Choroid plexus epithelial cell (primary cell): ENCODE data around the gene CHIT1.

Source experiments
- DNase-seq: peaks from one replicate; pipeline ENCODE4 v3.0.0-alpha.2; 2010; ENCODE audit warnings: low read depth
- H3K4me3 ChIP-seq: 2 replicates; pipeline ENCODE4 v1.5.1; 2011; ENCODE audit warnings: low read depth, mild to moderate bottlenecking, control low read depth, low read length, moderate library complexity
- TF ChIP-seq, protein P1 (sequence below): conservative IDR thresholded peaks from 2 replicates; pipeline ENCODE4 v1.5.1; 2011; ENCODE audit warnings: low read depth, mild to moderate bottlenecking, control low read depth, inconsistent platforms, low read length, moderate library complexity

Gene CHIT1

DNA sequence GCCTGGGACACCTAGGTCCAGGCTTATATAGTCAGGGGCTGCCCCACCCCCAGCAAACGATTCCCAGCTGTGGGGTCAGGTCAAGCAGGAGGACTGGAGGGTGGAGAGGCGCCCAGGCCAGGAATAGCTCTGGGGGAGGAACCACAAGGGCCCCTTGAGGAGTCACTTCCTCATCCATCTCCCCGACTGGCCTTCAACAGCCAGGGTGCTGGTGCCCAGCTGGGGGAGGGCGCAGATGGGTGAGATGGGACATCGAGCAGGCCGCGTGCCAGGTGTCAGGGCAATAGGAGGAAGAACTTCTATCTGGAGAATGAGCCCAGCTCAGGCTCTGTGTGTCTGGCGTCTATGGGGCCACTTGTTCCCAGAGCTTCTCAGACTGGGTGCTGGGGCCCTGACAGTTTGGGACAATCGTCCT is 53.6 kb downstream of the CHIT1 start:
- TF ChIP-seq, protein P1, sequence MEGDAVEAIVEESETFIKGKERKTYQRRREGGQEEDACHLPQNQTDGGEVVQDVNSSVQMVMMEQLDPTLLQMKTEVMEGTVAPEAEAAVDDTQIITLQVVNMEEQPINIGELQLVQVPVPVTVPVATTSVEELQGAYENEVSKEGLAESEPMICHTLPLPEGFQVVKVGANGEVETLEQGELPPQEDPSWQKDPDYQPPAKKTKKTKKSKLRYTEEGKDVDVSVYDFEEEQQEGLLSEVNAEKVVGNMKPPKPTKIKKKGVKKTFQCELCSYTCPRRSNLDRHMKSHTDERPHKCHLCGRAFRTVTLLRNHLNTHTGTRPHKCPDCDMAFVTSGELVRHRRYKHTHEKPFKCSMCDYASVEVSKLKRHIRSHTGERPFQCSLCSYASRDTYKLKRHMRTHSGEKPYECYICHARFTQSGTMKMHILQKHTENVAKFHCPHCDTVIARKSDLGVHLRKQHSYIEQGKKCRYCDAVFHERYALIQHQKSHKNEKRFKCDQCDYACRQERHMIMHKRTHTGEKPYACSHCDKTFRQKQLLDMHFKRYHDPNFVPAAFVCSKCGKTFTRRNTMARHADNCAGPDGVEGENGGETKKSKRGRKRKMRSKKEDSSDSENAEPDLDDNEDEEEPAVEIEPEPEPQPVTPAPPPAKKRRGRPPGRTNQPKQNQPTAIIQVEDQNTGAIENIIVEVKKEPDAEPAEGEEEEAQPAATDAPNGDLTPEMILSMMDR: no peak
- no peak overlapping the region for H3K4me3 ChIP-seq
- DNase-seq: no peak

DNA sequence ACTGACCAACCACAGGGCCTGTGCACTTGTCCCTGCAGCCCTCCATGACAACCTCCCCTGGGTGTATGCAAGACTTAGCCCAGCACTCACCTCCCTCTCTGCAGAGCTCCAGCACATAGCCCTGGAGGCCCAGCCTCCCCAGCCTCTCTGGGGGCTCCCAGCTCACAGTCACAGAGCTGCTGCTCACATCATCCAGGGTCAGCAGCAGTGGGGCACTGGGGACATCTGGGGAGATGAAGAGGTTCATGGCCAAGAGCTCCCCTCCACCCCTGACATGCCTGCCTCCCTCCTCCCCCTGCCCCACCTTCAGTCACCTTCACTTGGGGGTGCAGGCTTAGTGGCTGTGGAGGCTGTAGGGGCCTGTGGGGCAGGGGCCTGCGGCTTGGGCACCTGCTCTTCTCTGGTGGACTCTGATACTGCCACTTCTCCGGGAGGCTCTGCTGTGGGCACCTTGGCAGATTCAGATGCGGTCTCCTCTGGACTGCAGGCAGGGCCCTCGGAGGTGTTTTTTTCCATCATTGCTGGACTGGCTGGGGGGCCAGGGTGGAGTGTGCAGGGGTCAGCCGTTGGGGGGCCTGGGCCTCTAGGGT is 54.1 kb downstream of the CHIT1 start, which contains the start of gene MYBPH:
Gene MYBPH (minus strand): TSS at position 590 of the 590 bp plus-strand sequence. CDS start 71 bp downstream, at position 519.
- DNase-seq: no peak
- TF ChIP-seq, protein P1: no peak

DNA sequence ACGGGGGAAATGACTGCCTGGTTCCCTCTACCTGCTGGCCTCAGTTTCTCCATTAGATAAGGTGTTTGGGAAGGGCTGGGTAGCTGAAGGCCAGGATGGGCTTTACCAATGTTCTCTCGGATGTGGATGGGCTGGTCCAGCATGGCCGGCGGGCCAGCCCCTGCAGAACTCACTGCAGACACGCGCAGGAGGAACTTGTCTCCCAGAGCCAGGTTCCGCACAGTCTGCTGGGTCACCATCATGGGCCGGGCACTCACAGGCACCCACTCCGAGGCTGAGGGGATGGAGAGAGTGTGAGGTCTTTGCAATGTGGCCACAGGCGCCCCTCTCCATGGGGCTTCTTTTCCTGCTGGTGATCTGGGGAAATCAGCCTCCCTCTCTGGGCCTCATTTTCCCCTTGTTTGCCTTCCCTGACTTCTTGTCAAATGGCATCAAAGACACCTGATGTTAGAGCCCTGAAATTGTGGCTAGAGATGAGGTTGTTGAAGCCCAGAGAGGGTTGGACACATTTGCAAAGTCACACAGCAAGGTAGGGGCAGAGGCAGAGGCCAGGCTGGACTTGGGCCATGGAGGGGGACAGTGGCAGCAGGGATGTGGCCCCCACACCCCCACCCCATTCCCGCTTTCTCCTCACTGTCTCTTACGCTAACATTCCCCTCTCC is 55.0 kb downstream of the CHIT1 start:
- TF ChIP-seq, protein P1: no peak
- no peak overlapping the region for H3K4me3 ChIP-seq
- no peak for DNase-seq

More for the DNA sequence above, 54.1 kb downstream of the CHIT1 start, which contains the start of gene MYBPH:
- no peak within 1 kb of the TSS for H3K4me3 ChIP-seq

GRCh38 chr1:203173566-203173965 is 55.9 kb downstream of the CHIT1 start:
- no peak for DNase-seq
- no peak overlapping the region for H3K4me3 ChIP-seq
- TF ChIP-seq, protein P1: no peak

DNA sequence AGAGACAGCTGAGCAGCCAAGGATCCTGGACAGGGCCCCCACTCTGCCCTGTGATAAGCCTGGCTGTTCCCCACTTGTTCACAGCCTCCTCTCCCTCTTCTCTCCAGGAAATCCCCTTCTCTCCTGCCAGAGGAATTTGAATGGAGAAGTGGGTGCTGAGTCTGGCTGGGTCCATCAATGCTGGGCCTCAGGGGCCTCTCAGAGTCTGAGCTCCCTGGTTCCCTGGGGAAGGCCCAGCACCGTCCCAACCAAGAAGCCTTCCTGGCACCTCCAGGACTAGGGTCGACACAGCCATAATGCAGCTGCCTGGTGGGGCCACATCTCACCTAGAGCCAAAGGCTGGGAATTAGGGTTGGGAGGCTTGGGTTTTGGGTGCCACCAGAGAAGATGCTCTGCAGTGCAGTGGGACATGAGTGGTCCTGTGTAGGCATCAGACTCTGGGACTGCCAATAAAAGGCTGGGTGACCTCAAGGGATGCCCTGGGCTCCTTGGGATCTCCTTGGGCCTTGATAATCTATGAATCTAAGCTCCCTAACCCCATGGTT is 56.4 kb downstream of the CHIT1 start:
- no peak overlapping the region for H3K4me3 ChIP-seq
- no peak for DNase-seq
- TF ChIP-seq, protein P1: no peak

GRCh38 chr1:203172184-203173010 is 57.1 kb downstream of the CHIT1 start:
- peak; percentile 63 for DNase-seq
- no peak overlapping the region for H3K4me3 ChIP-seq
- TF ChIP-seq, protein P1: peak; percentile 95
